HG03575 (cell line): ENCODE measurements around the gene PLD1.

ENCODE experiments used
- ATAC-seq: cut with Tn5 transposase; IDR thresholded peaks from one replicate; pipeline ENCODE4 v1.9.1; 2021; ENCODE audit not compliant: unreplicated experiment, insufficient number of reproducible peaks, low FRiP score; ENCODE audit errors: extremely low read depth

The PLD1 gene

GRCh38 chr3:171839270-171839669 is 29.0 kb upstream of the PLD1 start:
- no peak for ATAC-seq

GRCh38 chr3:171838218-171838720 is 28.0 kb upstream of the PLD1 start:
- no peak for ATAC-seq

GRCh38 chr3:171837698-171838097 is 27.4 kb upstream of the PLD1 start:
- ATAC-seq, result no peak

- no peak for ATAC-seq
Observed at GRCh38 chr3:171836855-171837254, 26.6 kb upstream of the PLD1 start.

DNA sequence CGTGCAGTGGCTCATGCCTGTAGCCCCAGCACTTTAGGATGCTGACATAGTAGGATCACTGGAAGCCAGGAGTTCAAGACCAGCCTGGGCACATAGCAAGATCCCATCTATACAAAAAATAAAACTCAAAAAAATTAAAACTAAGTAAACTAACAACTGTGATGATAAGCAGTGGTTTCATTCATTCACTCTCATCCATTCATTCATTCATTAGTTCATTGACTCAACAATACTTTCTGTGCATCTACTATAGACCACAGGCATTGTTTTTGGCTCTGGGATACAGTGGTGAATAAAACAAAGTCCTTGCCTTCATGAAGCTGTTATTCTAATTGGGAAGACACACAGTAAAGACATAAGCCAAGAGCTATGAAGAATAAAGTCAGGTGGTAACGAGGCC is 25.3 kb upstream of the PLD1 start:
- no peak for ATAC-seq

- ATAC-seq, result no peak
Observed at GRCh38 chr3:171835116-171835515, 24.8 kb upstream of the PLD1 start.

- ATAC-seq, result no peak
Observed at GRCh38 chr3:171834461-171834801, 24.1 kb upstream of the PLD1 start.

GRCh38 chr3:171833789-171834460 is 23.6 kb upstream of the PLD1 start:
- no peak for ATAC-seq

DNA sequence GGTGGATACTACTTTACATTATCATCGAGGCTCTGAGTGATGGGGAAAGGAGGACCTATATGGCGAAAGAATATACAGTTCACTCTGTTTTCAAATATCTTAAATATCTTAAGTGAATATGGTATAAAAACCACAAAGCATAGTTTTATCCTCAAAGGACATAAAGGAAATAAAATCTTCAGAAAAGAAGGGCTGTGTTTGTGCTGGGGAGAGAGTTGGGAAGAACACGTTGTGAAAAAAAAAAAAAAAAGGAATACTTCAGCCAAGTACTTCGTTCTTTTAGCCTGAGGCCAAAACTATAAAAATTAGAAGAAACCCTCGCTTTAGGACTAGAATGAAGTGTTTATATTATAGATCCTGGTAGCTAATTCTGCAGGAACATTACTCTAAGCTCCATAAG is 22.7 kb upstream of the PLD1 start:
- ATAC-seq, result no peak

DNA sequence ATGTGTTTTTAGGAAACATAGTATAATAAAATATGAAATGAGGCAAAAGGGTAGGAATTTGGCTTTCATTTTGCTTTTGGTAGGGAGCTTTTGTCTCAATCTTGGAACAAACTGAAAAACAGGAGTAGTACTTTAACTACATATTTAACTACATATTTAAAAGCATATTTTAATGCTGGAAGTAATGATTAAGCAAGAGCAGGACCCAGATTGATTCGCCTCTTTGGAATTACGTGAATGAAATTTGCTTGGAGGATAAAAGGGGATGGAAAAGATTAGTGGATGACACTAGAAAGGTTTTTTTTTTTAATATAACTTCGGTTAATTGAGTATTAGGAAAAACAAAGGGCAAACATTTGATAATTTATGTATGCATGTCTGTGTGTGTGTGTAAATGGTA is 21.7 kb upstream of the PLD1 start:
- ATAC-seq, result no peak

GRCh38 chr3:171830518-171830875 is 20.2 kb upstream of the PLD1 start:
- no peak for ATAC-seq

DNA sequence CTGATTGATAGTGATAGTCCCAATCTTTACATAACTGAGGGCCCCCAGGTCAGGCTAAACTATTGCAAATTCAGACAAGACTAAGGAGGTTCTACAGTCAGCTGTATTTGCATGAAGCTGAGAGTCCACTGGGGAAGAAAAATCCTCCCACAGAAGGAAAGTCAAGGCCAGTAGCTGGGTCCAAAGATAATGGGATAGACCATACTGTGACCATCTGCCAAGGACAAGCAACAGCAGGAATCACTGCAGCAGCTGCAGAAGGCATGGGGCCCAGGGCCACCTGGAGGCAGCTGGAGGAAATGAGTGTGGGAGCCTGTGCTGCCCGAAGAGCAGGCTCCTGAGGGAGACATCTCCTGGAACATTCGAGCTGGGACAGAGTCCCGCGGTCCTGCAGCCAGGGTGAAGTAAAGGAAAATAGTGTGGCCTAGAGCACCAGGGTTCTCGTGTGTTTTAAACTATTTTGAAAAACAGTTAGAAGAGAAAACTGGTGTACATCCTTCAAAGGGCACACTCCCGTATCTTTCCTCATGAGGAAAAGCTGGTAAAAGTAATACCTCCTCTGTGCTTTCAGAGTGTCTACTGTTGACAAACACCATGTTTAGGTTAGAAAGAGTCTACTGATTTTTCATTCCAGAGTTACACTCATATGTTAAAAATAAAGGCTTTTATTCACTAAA is 19.7 kb upstream of the PLD1 start:
- no peak for ATAC-seq

DNA sequence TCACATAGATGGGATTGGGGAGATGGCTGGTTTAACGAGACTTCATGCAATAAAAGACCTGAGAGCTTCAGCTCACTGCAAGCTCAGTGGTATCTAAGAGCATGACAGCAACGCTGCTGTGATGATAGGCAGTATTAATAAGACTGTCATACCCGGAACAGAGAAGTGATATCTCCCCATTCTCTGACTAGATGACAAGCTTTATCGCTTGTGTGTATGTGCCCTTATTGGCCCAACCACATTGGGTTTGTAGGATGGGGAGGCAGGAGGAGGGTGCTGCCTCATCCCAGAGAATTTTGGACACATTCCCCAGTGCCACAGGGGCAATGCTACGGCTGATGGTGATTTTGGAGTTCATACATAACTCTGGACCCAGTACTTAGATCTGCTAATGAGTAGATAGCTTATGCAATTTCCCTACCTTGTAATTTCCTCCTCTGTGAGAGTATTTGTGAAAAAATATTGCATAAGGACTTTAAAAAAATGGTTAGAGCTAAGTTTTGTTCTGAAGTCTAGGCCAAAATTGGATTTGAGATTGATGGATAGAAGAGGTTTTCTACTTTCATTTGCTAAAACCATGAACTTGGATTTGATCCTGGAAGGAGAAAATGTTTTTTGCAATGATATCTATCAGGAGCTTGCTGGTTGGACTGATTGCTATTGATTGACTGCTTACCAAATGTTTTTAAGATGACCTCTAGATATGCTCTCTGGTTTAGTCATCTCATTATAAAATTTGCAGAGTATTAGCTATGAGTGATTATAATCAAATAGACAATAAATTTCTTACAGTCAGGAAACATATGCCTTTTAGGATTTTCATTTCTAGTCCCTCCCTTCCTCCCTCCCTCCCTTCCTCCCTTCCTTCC is 18.9 kb upstream of the PLD1 start:
- ATAC-seq, result no peak

- ATAC-seq, result no peak
Observed at GRCh38 chr3:171827836-171828458, 17.7 kb upstream of the PLD1 start.

- ATAC-seq, result no peak
Observed at GRCh38 chr3:171827385-171827784, 17.1 kb upstream of the PLD1 start.

DNA sequence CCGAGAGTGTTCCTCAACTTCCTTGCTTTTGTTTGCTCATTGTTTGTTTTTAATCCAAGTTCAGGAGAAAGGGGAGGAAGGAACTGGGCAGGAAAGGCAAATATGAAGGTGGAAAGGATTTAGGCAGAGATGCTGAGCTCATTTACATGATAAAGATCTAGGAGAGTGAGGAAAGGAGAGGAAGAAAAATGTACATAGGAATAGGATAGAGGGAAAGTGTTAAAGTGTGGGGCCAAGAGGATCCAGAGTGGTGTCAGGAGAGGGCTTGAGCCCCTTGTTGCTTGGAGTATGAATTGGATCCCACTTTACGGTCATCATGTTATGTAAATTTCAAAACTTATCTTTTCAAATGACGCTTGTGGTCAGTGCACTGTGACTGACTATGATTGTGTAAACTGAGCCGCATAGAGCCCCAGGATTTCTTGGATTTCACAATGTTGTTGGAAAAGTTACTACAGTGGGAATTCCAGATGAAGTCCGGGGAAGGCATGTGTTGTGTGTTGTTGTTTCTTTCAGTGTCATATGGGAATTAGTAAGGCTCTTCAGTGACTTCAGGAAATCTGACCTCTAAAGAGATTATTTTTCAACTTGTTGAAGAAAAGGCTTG is 15.0 kb upstream of the PLD1 start:
- ATAC-seq, result no peak

GRCh38 chr3:171824824-171825221 is 14.5 kb upstream of the PLD1 start:
- no peak for ATAC-seq

GRCh38 chr3:171824116-171824515 is 13.8 kb upstream of the PLD1 start:
- ATAC-seq, result no peak

GRCh38 chr3:171822431-171823106 is 12.3 kb upstream of the PLD1 start:
- no peak for ATAC-seq
